Hematopoietic multipotent progenitor cell treated with erythropoietin and hydrocortisone succinate and interleukin-3 and kit ligand, for 6 days (in vitro differentiated cells): ENCODE results near the gene KLF13.
A peak's percentile ranks its signal among the peaks of the same experiment; 100 is the strongest.
"Not testable (repeated sequence)": the region's sequence is repeated elsewhere in the genome, so short reads cannot be mapped to it uniquely, and the experiment has no call there.

ENCODE experiments used
- DNase-seq: peaks from one replicate; pipeline ENCODE4 v3.0.0-alpha.2; 2015

The KLF13 gene

DNA sequence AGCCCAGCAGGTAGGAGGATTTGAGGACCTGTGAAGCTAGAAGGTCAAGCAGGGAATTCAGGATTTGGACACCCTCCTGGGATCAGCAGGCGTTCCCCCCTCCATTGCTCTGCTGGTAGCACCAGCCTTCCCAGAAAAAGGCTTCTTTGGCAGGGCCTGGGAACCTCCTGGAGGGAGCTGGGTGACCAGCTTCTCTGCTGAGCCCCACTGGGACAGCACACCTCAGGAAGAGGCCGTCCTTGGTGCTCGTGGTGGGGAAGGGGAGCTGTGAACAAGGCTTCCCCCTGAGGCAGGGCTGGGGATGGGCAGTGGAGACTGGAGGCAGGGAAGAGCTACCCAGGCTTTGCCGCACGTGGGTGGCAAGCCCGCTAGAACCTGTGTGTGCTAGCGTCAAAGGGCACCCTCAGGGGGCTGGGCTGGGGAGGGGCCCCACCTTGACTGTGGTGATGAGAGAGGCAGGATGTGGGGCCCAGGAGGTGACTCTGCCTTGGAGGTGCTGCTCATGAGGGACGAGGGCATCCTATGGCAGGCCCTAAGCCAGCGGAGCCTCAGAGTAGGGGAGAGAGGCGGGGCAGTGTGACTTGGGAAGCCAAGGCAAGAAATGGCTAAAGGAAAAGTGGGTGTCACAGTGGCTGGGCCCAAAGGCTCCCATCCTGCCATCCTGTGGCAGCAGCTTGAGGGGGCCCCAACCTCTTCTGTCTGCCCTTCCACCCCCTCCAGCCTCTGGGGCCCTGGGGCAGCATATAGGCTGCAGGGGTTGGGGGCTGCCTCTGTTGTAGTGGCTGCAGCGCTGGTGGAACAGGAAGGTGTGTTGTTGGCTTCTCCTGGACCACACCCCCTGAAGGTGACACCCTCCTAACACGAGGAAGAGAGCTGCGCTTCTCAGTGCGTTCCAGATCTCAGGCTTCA lies 20.7 kb downstream of the KLF13 start:
- DNase-seq: no peak

DNA sequence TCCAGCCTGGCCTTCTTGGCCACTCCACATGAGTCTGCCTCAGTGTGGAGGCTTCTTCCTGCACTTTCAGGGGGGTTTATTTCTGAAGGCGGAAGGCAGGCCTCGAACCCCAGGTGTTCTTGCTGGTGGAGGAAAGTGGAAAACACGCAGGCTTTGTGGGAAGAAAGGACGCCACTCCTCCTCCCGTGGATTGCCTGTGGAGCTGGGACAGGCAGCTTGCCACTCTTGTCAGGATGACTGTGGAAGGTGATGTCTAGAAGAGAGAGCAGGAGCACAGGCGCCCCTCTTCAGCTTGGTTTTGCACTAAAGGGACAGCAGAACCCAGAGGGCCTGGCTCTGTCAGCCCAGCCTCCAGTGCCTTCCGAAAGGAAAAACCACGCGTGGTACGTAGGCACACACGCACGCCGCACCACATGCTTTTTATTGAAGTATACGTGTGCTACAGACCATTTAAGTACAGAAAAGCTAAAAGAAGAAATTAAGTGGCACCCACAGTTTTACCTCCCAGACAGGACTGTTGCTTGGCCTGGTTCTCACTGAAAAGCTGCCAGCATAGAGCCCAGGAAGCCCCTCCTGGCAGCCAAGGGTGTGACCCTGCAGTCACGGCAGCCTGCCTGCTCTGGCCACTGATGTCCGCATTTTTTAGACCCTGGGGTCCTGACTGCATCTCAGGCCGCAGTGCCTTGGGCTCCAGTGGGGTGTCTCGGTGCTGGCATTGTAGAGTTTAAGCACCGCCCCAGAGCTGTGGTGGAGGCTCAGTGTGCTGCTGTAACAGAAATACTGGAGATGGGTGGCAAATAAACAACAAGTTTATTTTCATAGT lies 21.6 kb downstream of the KLF13 start:
- DNase-seq: no peak

- no peak for DNase-seq
Measured at GRCh38 chr15:31349233-31350141, 22.9 kb downstream of the KLF13 start.

DNA sequence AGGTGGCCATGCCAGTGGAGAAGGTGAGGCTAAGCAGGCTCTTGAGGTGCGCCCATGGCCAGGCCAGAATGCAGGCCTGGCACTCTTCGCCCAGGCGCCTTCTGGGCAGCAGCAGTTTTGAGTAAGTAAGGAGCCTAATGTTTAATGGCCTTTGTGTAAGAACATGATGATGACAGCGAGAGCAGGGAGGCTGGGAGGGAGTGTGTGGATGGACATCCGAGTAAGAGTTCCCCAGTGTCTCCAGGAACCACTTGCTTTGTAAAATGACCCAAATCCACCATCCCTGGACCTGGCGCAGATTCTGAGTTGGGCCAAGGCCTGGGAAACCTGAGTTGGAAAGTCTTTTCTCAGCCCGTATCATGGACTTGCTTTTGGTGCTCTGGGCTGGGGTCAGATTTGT lies 24.1 kb downstream of the KLF13 start:
- DNase-seq: no peak

- DNase-seq: peak; percentile 48
Measured at GRCh38 chr15:31352339-31352751, 25.7 kb downstream of the KLF13 start.

GRCh38 chr15:31352911-31353811 lies 26.5 kb downstream of the KLF13 start:
- DNase-seq: peak; percentile 72

DNA sequence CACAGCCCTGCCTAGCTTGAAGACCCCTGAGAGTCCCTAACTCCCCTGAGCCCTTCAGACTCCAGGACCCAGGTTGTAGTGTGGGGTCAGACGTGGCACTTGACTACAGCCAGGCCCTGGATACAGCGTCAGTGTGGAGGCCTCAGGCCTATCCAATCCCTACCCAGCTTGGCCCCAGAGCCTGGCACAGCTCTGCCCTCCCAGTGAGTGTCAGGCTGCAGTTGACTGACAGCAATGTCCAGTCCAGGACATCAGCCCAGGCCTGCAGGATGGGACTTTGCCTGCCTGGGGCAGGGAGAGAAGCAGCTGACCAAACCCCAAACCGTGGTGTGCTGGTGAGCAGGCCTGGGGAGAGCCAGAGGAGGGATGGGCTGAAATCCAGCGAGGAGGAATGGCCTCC lies 27.3 kb downstream of the KLF13 start:
- no peak for DNase-seq

DNA sequence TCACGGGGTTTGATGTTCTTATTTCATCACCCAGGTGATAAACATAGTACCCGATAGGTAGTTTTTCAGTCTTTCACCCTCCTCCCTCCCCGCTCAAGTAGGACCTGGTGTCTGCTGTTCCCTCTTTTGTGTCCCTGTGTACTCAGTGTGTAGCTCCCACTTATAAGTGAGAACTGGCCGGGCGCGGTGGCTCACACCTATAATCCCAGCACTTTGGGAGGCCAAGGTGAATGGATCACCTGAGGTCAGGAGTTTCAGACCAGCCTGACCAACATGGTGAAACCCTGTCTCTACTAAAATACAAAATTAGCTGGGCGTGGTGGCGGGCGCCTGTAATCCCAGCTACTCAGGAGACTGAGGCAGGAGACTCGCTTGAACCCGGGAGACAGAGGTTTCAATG lies 29.5 kb downstream of the KLF13 start:
- DNase-seq: not testable (repeated sequence)

DNA sequence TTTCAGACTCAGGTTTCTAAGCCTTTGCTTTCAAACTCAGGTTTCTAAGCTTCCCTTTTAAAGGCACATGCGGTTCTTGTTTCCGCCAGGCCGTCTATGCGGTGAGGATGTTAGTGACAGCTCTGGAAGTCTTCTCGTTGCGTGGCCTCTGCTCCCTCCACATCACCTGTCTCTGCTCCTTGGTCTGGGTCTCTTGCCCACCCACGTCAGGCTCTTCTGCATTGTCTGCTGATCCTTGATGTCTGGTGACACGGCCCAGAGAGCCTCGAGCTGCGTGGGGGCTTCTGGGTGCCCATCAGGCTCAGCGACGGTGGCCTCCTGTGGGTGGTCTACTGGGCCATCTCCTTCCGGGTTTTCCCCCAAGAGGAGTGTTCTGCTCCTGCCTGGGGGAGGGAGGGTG lies 30.5 kb downstream of the KLF13 start:
- peak; percentile 49 for DNase-seq

- no peak for DNase-seq
Measured at GRCh38 chr15:31358163-31358562, 31.5 kb downstream of the KLF13 start.

DNA sequence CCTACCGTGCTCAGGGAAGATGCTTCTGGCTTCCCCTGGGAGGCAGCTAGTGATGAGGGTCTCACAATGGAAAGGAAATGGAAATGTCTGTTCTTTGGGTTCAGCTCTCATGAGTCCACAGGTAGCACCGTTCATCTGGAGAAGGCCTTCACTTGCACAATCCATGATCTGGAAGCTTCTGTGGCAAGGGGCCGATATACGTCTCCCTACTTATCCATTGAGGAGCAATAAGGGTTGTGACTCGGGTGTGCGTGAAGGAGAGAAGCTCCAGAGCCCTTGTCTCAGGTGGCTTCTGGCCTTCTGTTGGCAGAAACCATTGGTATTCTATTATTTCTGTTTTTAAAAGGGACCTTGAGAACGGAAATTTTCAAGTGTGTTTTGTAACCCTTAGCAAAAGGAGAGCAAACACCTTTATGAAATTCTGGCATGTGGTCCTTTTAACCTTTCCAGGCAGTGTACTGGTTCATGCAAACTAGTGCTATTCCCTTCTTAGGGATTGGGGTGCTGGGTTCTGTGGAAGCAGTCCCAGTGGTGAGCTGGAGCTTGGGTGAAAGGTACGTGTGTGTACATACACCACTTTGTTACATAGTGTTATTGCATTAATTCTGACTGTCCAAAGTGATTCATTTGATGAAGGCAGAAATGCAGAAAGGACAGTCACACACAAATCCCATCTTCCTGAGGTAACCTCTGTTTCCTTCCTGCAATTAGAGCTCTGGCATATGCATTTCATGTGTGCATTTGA lies 32.5 kb downstream of the KLF13 start:
- no peak for DNase-seq

DNA sequence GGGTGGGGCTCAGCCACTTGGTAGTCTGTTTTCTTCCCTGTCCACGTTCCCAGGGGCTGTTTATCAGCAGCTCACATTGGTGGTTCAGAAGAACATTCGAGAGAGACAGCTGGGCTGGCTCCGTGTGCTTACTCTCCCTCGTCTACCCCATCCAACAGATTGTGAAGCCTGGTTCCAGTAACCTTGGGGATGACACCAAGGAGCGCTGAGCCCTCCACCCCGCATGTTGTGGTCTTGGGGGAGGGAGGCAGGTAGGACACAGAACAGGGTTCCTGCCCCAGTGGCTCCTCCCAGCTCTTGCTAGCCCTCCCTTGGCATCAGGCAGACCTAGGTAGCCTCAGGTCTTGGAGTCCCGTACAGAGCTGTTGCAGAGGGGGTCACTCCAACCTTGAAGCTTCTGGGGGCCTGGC lies 33.1 kb downstream of the KLF13 start:
- DNase-seq: peak; percentile 79

DNA sequence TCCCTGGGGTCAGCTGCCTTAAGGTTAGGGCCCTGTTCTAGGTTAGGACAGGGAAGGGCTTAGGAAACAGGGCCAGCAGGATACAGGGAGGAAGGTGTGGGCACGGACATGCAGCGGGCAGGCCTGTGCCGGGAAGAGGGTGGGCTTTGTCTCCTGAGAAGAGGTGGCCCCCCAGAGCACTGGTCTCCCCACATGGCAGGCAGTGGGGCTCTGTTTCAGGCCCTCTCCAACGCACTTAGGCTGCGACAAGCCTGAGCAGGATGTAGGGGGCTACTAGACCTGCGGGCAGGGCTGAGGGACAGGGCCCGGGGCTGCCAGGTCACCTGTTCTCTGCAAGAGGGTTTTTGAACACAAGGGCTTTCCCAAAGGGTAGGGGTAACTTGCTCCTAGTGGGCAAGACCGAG lies 33.5 kb downstream of the KLF13 start:
- DNase-seq: no peak

GRCh38 chr15:31360843-31361763 lies 34.5 kb downstream of the KLF13 start:
- peak; percentile 82 for DNase-seq

DNA sequence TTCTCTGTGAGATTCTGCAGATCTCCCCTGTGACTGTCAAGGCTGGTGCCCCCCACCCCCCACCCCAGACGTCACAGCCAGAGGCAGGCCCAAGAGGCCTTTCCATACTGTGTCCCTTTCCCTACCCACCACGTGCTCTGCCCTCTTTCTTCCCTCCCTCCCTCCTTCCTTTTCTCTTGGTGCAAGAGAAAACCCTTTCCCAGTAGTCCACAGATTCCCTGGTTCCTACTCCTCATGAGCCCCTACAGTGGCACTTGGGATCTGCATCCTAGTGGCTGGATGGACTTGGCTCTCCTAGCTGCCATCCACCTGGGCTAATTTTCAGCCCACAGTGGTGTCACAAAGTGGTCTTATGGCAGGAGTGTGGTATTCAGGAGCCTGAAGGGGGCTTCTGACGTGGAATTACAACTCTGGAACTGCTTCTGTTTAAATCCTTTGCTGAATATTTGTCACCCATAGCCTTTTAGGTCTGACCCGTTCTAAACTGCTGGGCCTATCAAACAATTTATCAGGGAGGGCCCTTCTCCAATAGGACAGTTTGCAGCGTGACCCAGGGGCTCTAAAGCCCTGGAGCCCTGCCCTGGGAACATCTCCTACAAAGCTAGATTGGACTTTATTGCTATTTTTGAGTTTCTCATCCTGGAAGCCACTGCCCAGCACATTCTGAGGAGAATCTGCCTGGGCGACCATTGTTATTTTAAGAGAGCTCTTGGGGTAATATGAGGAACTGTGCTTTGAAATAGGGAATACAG lies 35.3 kb downstream of the KLF13 start:
- DNase-seq: peak; percentile 72

GRCh38 chr15:31362886-31363285 lies 36.3 kb downstream of the KLF13 start:
- no peak for DNase-seq

- peak; percentile 95 for DNase-seq
Measured at GRCh38 chr15:31364301-31365031, 37.8 kb downstream of the KLF13 start.

DNA sequence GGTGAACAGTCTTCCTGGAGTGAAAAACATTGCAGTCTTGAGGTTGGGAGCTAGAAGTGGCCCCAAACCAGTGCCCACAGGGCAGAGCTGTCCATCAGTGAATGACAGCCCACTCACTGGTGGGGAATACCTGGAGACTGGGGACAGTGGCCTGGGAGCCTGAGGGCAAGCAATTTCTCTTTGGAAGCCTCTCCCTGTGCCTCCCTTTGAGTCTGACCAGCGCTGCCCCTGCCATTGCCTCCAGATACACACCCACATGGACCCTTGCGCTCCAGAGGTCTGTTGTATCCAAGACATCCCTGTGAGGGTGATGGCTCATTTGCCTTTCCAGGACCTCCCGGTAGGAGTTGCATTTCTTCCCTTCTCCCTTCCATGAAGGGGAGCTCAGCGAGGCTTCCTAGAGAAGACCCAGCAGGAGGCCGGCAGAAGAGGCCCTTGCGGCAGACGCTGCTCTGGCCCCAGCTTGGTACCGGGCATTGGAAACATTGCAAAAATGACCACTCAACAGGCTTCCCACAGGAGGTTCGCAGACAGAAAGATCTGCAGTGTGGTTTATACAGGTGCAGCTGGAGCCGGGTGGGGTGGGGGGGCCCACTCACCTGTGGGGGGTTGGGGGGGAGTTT lies 38.5 kb downstream of the KLF13 start:
- DNase-seq: no peak
